NB4 (cell line): ENCODE results near the gene ZBTB9.

ENCODE experiments used
- DNase-seq: peaks from one replicate; pipeline ENCODE4 v3.0.0; 2010; ENCODE audit warnings: low read depth
- H3K4me3 ChIP-seq: one replicate; pipeline ENCODE4 v1.5.1; 2011; ENCODE audit warnings: mild to moderate bottlenecking, low read depth, low read length, moderate library complexity
- CTCF ChIP-seq: IDR thresholded peaks from one replicate; pipeline ENCODE4 v1.5.1; 2012; ENCODE audit warnings: low read depth, low read length
- MAX ChIP-seq: IDR thresholded peaks from 2 replicates; pipeline ENCODE4 v1.6.1; 2011; ENCODE audit warnings: low read depth, low read length
- MYC ChIP-seq: IDR thresholded peaks from 2 replicates; pipeline ENCODE4 v1.6.1; 2011; ENCODE audit warnings: low read depth, low read length
- POLR2A ChIP-seq: IDR thresholded peaks from 2 replicates; pipeline ENCODE4 v1.6.1; 2011; ENCODE audit warnings: mild to moderate bottlenecking; ENCODE audit not compliant: insufficient read length; ENCODE audit errors: extremely low read depth

ZBTB9 gene

GRCh38 chr6:33438978-33439594 lies 15.3 kb upstream of the ZBTB9 start:
- no peak for TF ChIP-seq CTCF
- no peak for TF ChIP-seq MYC
- TF ChIP-seq MAX, result no peak
- no peak for TF ChIP-seq POLR2A
- H3K4me3 ChIP-seq, result no peak overlapping the region

DNA sequence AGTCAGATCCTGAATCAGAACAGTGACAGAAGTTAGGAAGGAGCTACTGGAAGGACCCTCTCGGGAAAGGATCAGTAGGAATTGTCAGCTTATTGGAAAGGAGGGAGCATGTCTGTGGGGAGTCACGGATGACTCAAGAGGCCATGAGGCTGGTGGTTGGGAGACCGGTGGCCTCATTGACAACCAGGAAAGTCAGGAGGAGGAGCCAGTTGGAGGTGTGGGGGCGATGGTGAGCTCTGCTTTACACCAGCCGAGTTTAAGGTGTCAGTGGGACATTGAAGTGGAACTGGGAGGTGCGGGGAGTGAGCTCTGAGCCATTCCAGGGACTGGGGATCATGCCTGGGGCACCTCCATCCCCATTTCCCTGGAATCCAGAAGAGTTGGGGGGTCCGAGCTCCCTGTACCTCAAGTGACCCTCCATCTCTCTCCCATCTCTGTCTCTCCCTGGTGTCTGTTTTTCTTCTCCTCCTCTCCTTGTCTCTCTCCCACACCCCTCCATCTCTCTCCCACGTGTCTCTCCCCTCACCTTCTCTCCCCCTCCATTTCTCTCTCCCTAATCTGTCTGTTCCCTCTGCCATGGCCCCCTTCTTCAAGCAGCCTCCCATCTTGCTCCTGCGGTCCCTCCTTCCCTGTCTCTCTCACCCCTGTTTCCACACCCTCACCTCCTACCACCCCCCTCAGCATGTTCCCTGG lies 14.3 kb upstream of the ZBTB9 start:
- no peak overlapping the region for H3K4me3 ChIP-seq
- TF ChIP-seq POLR2A (no peak), CTCF (no peak), MYC (no peak), MAX (no peak)
- DNase-seq, result no peak

More at GRCh38 chr6:33438978-33439594, 15.3 kb upstream of the ZBTB9 start:
- DNase-seq, result no peak

DNA sequence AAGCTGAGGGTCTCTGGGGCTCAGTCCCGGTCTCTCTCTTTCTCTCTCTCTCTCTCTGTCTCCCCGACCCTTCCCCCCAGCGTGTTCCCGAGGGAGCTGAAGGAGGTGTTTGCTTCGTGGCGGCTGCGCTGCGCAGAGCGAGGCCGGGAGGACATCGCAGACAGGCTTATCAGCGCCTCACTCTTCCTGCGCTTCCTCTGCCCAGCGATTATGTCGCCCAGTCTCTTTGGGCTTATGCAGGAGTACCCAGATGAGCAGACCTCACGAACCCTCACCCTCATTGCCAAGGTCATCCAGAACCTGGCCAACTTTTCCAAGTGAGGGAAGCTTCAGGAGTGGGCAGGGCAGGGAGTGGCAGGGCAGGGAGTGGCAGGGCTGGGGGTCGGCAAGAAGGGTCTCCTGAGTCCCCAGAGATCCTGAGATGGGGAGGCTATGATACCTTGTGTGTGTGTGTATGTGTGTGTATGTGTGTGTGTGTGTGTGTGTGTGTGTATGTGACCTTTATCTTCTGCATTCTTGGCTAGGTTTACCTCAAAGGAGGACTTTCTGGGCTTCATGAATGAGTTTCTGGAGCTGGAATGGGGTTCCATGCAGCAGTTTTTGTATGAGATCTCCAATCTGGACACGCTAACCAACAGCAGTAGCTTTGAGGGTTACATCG lies 13.6 kb upstream of the ZBTB9 start:
- DNase-seq, result no peak
- no peak overlapping the region for H3K4me3 ChIP-seq
- no peak for TF ChIP-seq MAX
- TF ChIP-seq POLR2A, result no peak

- DNase-seq, result no peak
- TF ChIP-seq MAX (no peak), POLR2A (no peak), CTCF (no peak), MYC (no peak)
- no peak overlapping the region for H3K4me3 ChIP-seq
Observed at GRCh38 chr6:33441457-33441856, 12.9 kb upstream of the ZBTB9 start.

GRCh38 chr6:33442283-33442682 lies 12.1 kb upstream of the ZBTB9 start:
- no peak for DNase-seq
- no peak overlapping the region for H3K4me3 ChIP-seq
- no peak for TF ChIP-seq POLR2A
- no peak for TF ChIP-seq MAX
- no peak for TF ChIP-seq CTCF
- no peak for TF ChIP-seq MYC

GRCh38 chr6:33443025-33443424 lies 11.4 kb upstream of the ZBTB9 start:
- H3K4me3 ChIP-seq, result no peak overlapping the region
- no peak for DNase-seq
- no peak for TF ChIP-seq POLR2A
- TF ChIP-seq MAX, result no peak
- TF ChIP-seq CTCF, result no peak
- TF ChIP-seq MYC, result no peak
